CD4-positive, alpha-beta T cell treated with Interleukin-17A for 4 hours (primary cell): Measurements from ENCODE around the gene KMO.

Experiments
- DNase-seq: peaks from one replicate; pipeline ENCODE4 v3.0.0-alpha.2; 2020; ENCODE audit warnings: mixed read lengths

KMO gene

GRCh38 chr1:241542199-241542907, 10.2 kb downstream of the KMO start:
- DNase-seq = no peak

GRCh38 chr1:241548008-241548407, 15.8 kb downstream of the KMO start:
- no peak for DNase-seq

GRCh38 chr1:241550318-241550717, 18.1 kb downstream of the KMO start:
- no peak for DNase-seq

- DNase-seq = peak; percentile 59
Observed at GRCh38 chr1:241551759-241552638, 19.8 kb downstream of the KMO start.

- no peak for DNase-seq
Observed at GRCh38 chr1:241553886-241554592, 21.9 kb downstream of the KMO start.

- no peak for DNase-seq
Observed at GRCh38 chr1:241555526-241555925, 23.3 kb downstream of the KMO start.

- DNase-seq = no peak
Observed at GRCh38 chr1:241557031-241557430, 24.9 kb downstream of the KMO start.

- DNase-seq = no peak
Observed at GRCh38 chr1:241557551-241558193, 25.5 kb downstream of the KMO start.

- DNase-seq = no peak
Observed at GRCh38 chr1:241560146-241560848, 28.1 kb downstream of the KMO start.

- no peak for DNase-seq
Observed at GRCh38 chr1:241560849-241561187, 28.6 kb downstream of the KMO start.

GRCh38 chr1:241569848-241570247, 37.7 kb downstream of the KMO start:
- no peak for DNase-seq

GRCh38 chr1:241574154-241574553, 42.0 kb downstream of the KMO start:
- no peak for DNase-seq

- no peak for DNase-seq
Observed at GRCh38 chr1:241579434-241579833, 47.3 kb downstream of the KMO start.

GRCh38 chr1:241582921-241583321, 50.7 kb downstream of the KMO start:
- DNase-seq = no peak

GRCh38 chr1:241586905-241587512, 54.8 kb downstream of the KMO start:
- DNase-seq = no peak

GRCh38 chr1:241589521-241589920, 57.3 kb downstream of the KMO start:
- DNase-seq = no peak

GRCh38 chr1:241590719-241591118, 58.5 kb downstream of the KMO start:
- no peak for DNase-seq

- DNase-seq = no peak
Observed at GRCh38 chr1:241591317-241591716, 59.1 kb downstream of the KMO start.

GRCh38 chr1:241591736-241592135, 59.6 kb downstream of the KMO start:
- no peak for DNase-seq

- DNase-seq = no peak
Observed at GRCh38 chr1:241592273-241592958, 60.2 kb downstream of the KMO start.

GRCh38 chr1:241593186-241593585, 61.0 kb downstream of the KMO start:
- DNase-seq = no peak
